ENCODE data around the gene NAPSA. TPM values are rescaled to one million over a fixed set of nuclear protein-coding genes. Genes with fewer than 3 reads are reported as not detected.

NAPSA gene
- total and polyA plus RNA-seq, 9 of the 15 experiments (the other 6 are each of a cell fraction or from before 2014, with no cell fraction given) = 0.25 to 1.9 (median 0.69) TPM

GRCh38 chr19:50330365-50331078, 34.9 kb downstream of the NAPSA start (continued):
- TF ChIP-seq, protein P1, sequence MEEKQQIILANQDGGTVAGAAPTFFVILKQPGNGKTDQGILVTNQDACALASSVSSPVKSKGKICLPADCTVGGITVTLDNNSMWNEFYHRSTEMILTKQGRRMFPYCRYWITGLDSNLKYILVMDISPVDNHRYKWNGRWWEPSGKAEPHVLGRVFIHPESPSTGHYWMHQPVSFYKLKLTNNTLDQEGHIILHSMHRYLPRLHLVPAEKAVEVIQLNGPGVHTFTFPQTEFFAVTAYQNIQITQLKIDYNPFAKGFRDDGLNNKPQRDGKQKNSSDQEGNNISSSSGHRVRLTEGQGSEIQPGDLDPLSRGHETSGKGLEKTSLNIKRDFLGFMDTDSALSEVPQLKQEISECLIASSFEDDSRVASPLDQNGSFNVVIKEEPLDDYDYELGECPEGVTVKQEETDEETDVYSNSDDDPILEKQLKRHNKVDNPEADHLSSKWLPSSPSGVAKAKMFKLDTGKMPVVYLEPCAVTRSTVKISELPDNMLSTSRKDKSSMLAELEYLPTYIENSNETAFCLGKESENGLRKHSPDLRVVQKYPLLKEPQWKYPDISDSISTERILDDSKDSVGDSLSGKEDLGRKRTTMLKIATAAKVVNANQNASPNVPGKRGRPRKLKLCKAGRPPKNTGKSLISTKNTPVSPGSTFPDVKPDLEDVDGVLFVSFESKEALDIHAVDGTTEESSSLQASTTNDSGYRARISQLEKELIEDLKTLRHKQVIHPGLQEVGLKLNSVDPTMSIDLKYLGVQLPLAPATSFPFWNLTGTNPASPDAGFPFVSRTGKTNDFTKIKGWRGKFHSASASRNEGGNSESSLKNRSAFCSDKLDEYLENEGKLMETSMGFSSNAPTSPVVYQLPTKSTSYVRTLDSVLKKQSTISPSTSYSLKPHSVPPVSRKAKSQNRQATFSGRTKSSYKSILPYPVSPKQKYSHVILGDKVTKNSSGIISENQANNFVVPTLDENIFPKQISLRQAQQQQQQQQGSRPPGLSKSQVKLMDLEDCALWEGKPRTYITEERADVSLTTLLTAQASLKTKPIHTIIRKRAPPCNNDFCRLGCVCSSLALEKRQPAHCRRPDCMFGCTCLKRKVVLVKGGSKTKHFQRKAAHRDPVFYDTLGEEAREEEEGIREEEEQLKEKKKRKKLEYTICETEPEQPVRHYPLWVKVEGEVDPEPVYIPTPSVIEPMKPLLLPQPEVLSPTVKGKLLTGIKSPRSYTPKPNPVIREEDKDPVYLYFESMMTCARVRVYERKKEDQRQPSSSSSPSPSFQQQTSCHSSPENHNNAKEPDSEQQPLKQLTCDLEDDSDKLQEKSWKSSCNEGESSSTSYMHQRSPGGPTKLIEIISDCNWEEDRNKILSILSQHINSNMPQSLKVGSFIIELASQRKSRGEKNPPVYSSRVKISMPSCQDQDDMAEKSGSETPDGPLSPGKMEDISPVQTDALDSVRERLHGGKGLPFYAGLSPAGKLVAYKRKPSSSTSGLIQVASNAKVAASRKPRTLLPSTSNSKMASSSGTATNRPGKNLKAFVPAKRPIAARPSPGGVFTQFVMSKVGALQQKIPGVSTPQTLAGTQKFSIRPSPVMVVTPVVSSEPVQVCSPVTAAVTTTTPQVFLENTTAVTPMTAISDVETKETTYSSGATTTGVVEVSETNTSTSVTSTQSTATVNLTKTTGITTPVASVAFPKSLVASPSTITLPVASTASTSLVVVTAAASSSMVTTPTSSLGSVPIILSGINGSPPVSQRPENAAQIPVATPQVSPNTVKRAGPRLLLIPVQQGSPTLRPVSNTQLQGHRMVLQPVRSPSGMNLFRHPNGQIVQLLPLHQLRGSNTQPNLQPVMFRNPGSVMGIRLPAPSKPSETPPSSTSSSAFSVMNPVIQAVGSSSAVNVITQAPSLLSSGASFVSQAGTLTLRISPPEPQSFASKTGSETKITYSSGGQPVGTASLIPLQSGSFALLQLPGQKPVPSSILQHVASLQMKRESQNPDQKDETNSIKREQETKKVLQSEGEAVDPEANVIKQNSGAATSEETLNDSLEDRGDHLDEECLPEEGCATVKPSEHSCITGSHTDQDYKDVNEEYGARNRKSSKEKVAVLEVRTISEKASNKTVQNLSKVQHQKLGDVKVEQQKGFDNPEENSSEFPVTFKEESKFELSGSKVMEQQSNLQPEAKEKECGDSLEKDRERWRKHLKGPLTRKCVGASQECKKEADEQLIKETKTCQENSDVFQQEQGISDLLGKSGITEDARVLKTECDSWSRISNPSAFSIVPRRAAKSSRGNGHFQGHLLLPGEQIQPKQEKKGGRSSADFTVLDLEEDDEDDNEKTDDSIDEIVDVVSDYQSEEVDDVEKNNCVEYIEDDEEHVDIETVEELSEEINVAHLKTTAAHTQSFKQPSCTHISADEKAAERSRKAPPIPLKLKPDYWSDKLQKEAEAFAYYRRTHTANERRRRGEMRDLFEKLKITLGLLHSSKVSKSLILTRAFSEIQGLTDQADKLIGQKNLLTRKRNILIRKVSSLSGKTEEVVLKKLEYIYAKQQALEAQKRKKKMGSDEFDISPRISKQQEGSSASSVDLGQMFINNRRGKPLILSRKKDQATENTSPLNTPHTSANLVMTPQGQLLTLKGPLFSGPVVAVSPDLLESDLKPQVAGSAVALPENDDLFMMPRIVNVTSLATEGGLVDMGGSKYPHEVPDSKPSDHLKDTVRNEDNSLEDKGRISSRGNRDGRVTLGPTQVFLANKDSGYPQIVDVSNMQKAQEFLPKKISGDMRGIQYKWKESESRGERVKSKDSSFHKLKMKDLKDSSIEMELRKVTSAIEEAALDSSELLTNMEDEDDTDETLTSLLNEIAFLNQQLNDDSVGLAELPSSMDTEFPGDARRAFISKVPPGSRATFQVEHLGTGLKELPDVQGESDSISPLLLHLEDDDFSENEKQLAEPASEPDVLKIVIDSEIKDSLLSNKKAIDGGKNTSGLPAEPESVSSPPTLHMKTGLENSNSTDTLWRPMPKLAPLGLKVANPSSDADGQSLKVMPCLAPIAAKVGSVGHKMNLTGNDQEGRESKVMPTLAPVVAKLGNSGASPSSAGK (IDR thresholded peaks at IDR 0.05) = no peak
- TF ChIP-seq RBFOX2 (IDR thresholded peaks at IDR 0.05; ENCODE audit: low read depth, low read length) (peak; percentile 53), STAT5A (IDR thresholded peaks at IDR 0.05; ENCODE audit: borderline replicate concordance, low read length) (no peak), MEF2A (IDR thresholded peaks at IDR 0.05; ENCODE audit: control insufficient read depth, low read depth, low read length) (no peak), MYBL2 (IDR thresholded peaks at IDR 0.05; ENCODE audit: low read depth) (no peak), MYBL2 (CRISPR knock-in tag; IDR thresholded peaks at IDR 0.05; ENCODE audit: borderline replicate concordance) (no peak), ZNF232 (CRISPR knock-in tag; IDR thresholded peaks at IDR 0.05) (no peak), ZKSCAN3 (CRISPR knock-in tag; IDR thresholded peaks at IDR 0.05) (no peak), DPF2 (IDR thresholded peaks at IDR 0.05) (peak; percentile 70), HDAC2 (IDR thresholded peaks at IDR 0.05) (peak; percentile 16), SREBF2 (CRISPR knock-in tag; IDR thresholded peaks at IDR 0.05) (no peak), EP400 (IDR thresholded peaks at IDR 0.05) (0 out of 2 replicates have a peak, but pooled peaks have one; percentile 7)
- TF ChIP-seq, protein P2, sequence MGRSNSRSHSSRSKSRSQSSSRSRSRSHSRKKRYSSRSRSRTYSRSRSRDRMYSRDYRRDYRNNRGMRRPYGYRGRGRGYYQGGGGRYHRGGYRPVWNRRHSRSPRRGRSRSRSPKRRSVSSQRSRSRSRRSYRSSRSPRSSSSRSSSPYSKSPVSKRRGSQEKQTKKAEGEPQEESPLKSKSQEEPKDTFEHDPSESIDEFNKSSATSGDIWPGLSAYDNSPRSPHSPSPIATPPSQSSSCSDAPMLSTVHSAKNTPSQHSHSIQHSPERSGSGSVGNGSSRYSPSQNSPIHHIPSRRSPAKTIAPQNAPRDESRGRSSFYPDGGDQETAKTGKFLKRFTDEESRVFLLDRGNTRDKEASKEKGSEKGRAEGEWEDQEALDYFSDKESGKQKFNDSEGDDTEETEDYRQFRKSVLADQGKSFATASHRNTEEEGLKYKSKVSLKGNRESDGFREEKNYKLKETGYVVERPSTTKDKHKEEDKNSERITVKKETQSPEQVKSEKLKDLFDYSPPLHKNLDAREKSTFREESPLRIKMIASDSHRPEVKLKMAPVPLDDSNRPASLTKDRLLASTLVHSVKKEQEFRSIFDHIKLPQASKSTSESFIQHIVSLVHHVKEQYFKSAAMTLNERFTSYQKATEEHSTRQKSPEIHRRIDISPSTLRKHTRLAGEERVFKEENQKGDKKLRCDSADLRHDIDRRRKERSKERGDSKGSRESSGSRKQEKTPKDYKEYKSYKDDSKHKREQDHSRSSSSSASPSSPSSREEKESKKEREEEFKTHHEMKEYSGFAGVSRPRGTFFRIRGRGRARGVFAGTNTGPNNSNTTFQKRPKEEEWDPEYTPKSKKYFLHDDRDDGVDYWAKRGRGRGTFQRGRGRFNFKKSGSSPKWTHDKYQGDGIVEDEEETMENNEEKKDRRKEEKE (IDR thresholded peaks at IDR 0.05; ENCODE audit: borderline replicate concordance in 1 of 2, control insufficient read depth in 1 of 2, low read depth in 2 of 2, low read length in 1 of 2) = no peak

Data from K562 (cell line).